Measurements from ENCODE around the gene HES3.

DNA sequence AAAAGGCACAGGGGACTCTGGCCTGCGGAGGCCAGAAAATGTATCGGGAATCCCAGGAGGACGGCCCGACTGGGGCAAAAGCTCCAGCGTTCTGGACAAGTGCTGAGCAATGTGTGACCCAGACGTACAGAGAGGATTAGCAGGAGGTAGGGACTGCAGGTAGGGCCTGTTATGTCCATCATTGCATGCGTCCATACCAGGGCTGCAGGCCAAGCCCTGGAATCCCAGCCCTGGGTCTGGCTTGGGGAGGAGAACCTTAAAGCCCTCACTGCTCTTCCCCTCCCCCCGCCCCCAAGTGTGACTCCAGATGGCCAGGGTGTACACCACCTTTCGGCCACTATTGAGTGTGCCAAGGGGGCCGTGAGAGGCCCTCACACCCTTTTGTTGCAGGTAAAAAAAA lies 36.1 kb upstream of the HES3 start:
- no peak for TF ChIP-seq EZH2 (IDR thresholded peaks at IDR 0.05)
- TF ChIP-seq POLR2AphosphoS5 (IDR thresholded peaks at IDR 0.05; ENCODE audit: borderline replicate concordance, low read depth, low read length): no peak
- TF ChIP-seq FOXP2 (optimal IDR thresholded peaks at IDR 0.05; ENCODE audit: control extremely low read depth, extremely low read length, insufficient read depth): no peak
